GM19324 (cell line): ENCODE data around the gene ACTR3C.
"Not testable (repeated sequence)": the region's sequence is repeated elsewhere in the genome, so short reads cannot be mapped to it uniquely, and the experiment has no call there.

Experiments used
- ATAC-seq: cut with Tn5 transposase; IDR thresholded peaks from one replicate; pipeline ENCODE4 v1.9.1; 2021; ENCODE audit warnings: mild to moderate bottlenecking, moderate library complexity; ENCODE audit not compliant: unreplicated experiment, low FRiP score

ACTR3C gene

GRCh38 chr7:150287815-150288214 is 35.5 kb downstream of the ACTR3C start:
- not testable (repeated sequence) for ATAC-seq

DNA sequence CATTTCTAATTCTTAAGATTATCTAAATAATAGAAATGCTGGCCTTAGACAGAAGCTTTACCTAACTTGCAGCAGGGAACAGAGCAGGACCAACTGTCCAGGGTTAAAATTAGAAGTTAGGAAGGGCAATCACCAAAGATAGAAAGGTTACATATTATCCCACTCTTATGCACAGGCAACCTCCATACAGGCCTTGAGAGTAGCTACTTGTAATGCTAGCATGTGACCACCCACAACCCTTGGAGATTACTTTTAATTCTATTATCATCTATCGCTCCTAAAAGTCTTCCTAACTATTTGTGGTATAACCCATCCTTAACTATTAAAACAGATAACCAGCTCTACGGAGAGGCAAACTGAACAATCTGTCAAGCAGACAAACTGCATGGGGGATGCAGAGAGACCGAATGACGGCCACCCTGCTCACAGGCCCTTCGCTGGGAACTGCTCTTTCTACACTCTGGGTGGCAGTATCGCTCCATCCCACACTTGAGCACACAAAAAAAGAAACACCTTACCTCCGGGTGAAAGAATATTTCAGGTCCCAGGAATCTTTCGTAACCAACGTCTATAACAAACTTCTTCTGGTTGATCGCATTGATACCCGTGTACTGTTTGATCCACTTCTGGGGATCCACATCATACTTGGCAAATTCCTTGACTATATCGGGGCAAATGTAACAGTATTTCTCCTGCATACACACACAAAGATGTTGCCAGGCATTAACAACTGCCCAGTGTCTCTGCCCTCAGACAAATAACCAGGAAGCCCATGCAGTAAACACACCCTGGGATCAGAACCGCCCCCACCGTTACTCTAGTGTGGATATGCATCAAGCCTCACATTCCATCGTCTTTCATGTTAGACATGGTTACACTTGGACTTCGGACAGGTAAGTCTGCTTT is 37.2 kb downstream of the ACTR3C start:
- ATAC-seq = not testable (repeated sequence)

- ATAC-seq = not testable (repeated sequence)
Measured at GRCh38 chr7:150283608-150284007, 39.7 kb downstream of the ACTR3C start.

DNA sequence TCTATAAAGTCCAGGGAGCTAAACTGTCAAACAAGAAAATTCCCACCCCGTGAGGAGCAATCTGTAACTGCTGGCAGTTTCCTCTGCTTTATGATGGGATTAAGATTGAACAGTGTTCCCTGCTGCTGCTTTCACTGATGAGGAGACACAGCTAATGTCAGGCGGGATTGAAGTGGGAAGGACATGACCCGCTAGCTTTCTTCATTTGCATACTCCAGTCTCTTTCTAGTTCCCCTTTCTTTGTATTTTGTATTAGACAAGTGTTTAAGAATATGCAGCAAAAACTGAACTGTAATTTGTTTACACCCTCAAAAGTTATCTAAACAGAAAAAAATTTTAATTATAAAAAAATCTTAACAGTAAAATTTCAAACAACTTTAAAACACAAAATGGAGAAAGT is 40.2 kb downstream of the ACTR3C start:
- ATAC-seq = not testable (repeated sequence)

DNA sequence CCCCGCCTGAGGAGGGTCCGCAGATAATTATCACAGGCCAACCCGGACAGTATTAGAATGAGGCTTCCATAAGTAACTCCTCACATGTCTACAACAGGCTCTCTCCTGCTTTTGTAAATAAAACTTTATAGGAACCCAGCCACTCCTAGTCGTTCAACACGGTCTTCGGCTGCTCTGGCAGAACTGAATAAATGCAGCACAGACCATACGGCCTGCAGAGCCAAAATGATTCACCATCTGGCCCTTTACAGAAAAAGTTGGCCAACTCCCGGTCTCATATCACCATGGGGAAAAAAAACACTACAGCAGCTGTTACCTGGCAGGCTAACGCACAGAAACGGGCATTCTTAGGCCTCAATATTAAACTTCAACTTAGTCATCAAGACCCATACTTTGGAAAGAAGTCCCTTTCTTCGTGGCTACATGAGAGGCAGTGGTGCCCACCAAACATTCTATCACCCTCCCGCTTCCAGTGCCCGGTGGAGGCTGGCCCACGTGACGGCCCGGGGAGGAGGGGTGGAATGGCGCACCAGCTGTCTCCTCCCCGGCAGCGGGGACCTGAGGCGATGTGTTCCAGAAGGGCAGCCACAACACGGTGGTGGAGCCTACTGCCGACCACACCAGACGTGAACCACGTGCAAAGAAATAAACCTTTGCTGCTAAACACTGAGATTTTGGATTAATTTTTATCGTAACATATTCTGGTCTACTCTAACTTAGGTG is 41.5 kb downstream of the ACTR3C start:
- ATAC-seq = not testable (repeated sequence)

DNA sequence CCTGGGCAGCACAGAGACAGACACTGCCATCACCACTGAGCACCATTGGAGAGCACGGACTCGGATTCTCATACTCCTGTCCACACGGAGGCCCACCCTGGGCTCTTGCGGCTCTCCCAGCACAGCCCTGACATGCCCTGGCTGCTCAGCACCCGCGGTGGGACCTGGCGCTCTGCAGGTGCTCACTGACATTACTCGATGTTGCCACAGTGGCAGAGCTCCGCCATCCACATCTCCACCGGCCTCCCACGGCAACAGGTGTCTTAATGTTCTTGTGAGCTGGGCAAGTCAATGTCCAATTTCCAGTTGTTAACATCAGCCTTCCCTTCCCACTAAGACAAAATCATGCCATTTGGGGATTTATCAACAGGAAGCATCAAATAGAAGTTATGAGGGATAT is 45.0 kb downstream of the ACTR3C start:
- not testable (repeated sequence) for ATAC-seq

DNA sequence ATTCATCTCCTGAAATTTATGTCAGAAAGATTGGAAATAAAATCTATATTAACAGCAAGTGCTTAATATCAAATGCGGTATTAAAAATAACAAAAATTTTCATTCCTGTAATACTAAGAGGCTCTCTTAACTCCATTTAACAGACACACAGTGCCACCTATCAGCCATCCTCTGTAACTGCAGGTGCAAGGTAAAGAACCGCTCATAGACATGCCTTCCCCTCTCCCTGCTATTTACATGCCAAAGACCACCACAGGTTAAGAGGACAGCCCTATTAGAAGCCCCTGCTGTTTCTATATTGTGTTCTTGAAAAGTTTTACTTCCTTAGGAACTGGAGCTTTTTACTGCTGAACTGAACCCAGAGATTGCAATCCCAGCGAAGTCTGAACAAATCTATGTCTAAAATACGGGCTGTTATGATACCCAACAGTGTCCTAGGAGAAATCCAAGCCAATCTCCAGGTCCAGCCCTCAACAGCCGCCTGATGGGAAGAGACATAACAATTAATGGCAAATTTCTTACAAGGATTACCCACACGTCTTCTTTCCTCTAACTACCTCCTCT is 47.1 kb downstream of the ACTR3C start:
- not testable (repeated sequence) for ATAC-seq

DNA sequence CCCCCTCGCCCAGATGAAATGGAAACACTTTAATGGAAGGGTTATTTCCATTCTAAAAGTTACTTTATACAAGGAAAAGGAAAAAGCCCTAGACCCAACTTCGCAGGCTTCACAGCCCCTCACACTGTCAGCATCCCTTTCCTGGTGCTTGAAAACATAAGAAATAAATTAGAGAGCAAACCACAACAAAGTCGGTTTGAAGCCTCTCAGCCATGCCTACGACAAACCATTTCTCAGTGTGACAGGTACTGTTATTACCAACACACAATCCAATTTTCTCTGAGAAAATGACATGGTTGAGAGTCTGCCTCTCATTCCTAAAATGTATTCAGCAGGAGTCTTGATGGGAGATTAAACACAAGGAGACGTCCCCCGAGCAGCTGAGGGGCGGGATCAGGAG is 51.4 kb downstream of the ACTR3C start:
- ATAC-seq = not testable (repeated sequence)

DNA sequence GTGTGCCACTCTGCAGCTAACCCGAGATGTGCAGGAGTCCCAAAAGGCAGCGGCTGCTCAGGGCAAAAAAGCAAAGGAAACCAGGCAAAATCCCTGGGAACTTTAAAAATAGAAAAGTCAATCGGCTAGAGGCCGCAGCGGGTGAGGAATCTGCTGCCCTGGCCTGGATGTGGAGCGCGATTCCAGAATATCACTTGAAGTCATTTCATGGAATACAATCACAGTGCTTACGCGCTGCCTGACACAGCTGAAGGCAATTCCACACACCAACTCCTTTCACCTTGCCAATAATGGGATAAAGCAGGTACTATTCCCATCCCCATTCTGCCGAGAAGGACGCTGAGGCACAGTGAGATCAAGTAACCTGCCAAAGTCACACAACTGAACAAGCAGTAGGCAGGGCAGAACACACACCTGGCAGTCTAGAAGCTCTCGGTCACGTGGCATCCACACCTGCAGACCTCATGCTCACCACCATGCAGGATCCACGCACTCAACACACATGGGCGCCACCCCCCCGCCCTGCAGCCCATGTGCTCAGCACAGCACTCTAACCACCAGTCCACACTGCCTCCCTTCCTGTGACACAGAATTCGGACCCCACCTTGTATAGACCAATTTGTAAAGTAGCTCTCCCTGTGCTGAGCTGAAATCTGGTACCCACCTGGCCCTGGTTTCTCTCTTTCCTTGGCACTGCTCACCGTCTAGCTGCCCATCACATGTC is 53.1 kb downstream of the ACTR3C start:
- ATAC-seq = not testable (repeated sequence)

- ATAC-seq = not testable (repeated sequence)
Measured at GRCh38 chr7:150268798-150269197, 54.5 kb downstream of the ACTR3C start.

DNA sequence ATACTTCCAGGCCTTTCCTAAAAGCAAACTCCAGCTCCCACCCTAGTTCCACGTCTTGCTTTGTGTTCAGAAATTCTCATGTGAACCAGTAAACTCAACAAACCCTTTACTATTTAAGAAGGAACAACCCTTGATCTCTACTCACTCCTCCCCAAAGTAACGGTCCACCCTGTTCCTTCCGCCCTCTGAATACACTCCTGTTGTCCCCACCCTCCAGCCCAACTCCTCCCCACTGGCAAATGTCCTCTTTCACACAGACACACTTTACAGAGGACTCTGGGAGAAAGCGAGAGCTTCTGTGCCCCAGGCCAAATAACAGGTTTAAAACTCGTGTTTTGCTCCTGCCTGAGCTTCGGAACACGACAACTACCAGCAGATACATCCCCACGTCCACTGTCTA is 55.1 kb downstream of the ACTR3C start:
- not testable (repeated sequence) for ATAC-seq

- not testable (repeated sequence) for ATAC-seq
Measured at GRCh38 chr7:150266953-150267665, 56.2 kb downstream of the ACTR3C start.

DNA sequence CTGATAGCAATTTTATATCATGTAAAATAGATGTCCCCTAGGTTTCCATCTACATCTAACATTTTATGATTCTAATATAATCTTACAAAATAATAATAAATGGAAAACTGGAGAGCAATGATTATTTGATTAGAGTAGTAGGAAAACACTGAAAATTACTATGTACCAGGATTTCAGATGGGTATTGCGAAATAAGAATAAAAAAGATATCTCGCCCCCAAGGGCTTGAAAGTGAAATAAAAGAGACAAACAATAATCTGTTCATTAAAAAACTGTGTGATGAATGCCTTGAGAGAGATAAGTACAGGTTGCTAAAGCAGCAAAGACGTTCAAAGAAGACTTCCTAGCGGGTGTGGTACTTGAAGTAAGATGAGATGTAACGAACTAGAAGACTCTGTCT is 60.7 kb downstream of the ACTR3C start:
- not testable (repeated sequence) for ATAC-seq

- not testable (repeated sequence) for ATAC-seq
Measured at GRCh38 chr7:150247745-150248144, 75.6 kb downstream of the ACTR3C start.

DNA sequence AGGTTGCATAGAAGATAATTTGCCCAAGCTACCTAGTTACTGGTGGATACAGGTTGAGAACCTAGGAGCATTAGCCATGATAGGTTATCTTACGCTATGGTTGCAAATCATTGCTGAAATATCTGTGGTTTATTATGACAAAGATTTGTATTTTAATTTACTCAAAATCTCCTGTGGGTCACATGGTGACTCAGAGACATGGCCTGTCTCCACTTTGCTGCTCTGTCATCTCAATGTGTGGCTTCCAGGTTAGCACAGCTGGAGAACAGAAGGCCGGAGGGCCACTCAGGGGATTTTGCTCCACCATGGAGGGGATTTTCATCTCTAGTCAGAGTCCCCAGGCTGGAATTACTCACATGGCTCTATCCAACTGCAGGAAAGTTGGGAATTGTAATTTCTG is 78.1 kb downstream of the ACTR3C start:
- ATAC-seq = not testable (repeated sequence)

GRCh38 chr7:150242935-150243334 is 80.4 kb downstream of the ACTR3C start:
- ATAC-seq = not testable (repeated sequence)

- not testable (repeated sequence) for ATAC-seq
Measured at GRCh38 chr7:150225444-150225843, 97.9 kb downstream of the ACTR3C start.

DNA sequence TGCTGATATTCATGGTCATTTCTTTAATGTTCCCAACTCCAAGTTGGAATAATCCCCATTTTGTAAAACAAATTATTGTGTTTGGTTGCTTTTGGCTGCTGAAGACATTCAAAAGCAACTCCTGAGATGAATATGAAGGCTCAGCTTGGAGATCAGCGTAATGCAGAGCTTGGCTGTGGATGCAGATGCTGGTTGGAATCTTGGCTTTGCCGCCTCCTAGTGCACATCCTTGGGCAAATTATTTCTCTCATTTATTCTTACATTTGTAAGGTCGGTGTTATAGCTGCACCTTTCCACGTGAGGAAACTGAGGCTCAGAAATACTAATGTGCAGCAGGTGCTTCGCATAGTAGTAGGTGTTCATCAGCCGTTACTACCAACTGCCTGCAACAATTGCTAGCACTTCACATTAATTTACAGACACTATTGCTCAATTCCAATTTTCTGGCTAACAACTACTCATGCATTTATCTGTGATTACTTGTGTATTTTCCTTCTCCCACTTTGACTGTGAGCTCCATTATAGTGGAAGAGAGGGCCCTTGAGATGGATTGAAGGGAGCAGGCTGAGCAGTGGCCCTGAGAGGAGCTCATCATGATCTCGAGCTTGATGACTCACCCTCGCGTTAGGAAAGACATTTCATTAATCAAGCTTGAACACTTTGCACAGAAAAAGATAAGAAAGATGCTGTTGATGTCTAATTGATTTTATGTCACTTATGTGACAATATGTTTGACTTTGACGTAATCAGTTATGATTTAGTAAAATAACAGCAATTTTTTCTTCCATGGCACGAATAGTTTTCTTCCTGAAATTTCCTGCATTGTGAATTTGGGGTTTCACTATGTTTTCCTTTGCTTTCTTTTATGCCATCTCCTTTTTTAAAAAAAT is 101.0 kb downstream of the ACTR3C start:
- ATAC-seq = not testable (repeated sequence)

GRCh38 chr7:150220673-150221181 is 102.6 kb downstream of the ACTR3C start:
- not testable (repeated sequence) for ATAC-seq
